GM15510 (cell line): ENCODE results near the gene TBC1D4.

ENCODE experiments used
- POLR2A ChIP-seq: IDR thresholded peaks from 3 replicates; pipeline ENCODE4 v1.6.1; 2011; ENCODE audit warnings: borderline replicate concordance; ENCODE audit not compliant: insufficient read length; ENCODE audit errors: extremely low read depth

TBC1D4 gene

DNA sequence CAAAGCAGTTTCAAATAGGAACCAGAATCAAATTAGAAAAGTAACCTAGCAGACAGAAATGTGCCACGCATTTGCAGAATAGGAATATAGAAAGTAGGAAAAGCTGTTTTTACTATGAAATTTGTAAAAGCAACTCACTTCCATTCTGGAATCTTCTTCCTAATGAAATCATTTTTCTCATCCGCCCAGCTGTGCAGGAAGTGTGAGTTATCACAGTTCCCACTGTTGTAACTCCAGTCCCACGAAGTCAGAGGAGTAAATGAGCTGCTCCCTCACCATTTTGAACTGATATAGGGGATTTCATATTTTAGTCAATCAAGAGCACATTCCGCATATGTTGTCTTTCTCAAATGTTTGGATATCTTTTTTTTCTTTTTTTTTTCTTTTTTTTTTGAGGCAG is 230.8 kb downstream of the TBC1D4 start:
- TF ChIP-seq POLR2A: no peak

DNA sequence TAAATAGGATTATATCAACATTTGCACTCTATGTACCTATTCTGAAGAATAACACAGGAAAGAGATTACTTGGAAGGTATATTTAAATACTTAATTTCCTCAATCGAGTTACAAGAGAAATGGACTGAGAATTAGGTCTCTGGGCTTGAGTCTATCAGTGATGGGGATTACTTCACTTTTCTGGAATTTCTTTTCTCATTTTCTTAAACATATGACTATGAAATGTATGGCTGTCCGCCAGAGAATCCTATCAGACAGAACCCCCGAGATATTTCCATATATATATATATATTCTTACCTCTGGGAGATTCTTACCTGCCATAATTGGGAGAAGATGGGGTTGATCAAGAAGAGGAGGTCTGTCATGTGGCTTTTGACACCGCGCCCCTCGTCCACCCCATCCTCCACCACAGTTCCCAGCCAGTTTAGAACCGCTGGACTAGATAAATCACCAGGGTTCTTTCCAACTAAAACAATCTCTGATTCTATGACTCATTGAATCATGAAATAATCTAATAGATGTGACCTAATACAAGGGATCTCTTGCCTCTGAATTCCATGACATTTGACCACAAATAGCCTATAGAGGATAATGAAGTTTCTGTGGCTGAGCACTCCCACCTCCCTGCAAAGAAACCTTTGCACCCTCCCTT is 231.3 kb downstream of the TBC1D4 start:
- no peak for TF ChIP-seq POLR2A

DNA sequence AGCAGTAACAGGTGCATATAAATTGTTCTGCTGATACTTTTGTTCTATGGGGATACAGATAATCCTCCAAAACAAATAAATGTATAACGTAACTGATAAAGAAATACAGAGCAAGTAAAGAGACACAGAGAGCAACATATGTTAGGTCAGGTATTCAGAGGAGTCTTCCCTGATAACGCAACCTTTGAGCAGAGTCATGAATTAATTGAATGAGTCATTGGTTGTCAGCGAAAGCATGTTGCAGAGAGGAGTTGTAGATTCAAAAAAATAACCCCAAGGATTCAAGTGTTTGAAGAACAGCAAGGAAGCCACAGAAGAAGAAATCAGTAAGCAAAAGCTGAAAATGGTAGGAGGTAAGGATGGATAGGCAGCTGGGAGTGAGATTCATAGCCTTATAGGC is 245.2 kb downstream of the TBC1D4 start:
- no peak for TF ChIP-seq POLR2A
